Measurements from ENCODE around the gene FNDC10.

The FNDC10 gene

DNA sequence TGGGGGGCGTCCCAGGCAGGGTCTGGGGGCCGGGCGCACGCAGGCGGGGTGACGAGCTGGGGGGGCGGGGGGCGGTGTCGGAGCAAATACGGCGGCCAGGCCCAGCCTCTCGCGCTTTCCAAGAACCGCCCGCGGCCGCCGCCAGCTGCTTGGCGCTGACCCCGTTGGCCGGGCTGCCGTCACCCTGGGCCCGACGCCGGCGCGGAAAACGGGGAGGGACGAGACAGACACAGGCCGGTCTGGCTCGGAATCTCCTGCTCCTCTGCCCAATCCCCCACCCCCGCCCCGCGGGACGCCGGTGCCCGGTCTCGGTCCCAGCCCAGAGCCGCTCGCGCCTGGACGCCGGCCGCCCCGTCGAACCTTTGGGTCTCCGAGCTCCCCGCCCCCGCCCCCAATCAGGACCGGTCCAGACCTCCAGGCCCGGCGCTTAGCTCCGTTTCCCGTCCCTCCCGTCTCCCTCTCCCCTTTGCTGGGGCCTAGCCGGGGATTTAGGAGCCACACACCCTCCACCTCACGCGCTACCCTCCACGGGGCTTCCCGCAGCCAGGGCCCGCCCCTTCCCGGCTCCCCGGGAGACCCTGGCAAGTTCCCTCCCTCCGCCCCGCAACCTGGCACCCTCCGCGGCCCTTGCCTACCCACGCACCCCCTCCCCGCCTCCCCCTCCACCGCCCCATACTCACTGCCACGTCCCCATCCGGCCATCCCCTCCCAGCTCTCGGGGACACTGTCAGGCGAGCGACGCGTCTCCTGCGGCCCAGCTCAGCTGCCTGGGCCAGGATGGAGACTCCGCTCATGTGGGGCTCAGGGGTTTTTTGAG, 31.2 kb upstream of the FNDC10 start:
- FAIRE-seq (no peak), DNase-seq (ENCODE audit: insufficient read length) (peak; percentile 46)
- TF ChIP-seq TAF1 (IDR thresholded peaks at IDR 0.05; ENCODE audit: borderline replicate concordance, low read depth, low read length) (no peak), POLR2A (IDR thresholded peaks at IDR 0.05; ENCODE audit: low read depth, low read length) (no peak), POLR2AphosphoS5 (IDR thresholded peaks at IDR 0.05; ENCODE audit: low read depth, low read length) (no peak)

DNA sequence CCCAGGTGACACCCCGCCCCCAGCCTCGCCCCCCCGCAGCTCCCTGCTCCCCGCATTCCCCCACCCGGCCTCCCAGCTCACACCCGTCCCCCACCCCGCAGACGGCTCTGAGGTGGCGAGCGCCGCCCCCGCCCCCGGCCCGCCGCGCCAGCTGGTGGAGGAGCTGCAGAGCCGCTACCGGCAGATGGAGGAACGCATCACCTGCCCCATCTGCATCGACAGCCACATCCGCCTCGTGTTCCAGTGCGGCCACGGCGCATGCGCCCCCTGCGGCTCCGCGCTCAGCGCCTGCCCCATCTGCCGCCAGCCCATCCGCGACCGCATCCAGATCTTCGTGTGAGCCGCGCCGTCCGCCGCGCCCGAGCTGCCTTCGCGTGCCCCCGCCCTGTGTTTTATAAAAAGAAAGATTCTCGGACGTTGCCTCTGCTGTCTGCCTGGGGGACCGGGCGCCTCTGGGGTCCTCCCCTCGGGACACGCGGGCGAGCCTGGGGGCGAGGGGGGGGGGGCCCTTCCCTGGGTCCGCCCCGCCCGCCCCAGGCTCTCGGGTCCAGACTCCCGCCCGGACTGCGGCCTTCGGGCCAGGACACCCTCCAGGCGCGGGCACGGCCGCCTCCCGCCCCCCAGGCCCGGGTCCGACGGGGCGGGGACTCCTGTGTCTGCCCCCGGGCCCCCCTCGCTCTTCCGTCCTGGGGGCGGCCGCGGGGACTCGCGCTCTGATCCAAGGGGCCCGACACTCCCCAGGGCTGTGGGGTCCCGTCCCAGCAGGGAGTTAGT, 30.4 kb upstream of the FNDC10 start:
- FAIRE-seq (peak; percentile 96), DNase-seq (ENCODE audit: insufficient read length) (peak; percentile 100)
- TF ChIP-seq POLR2A (IDR thresholded peaks at IDR 0.05; ENCODE audit: low read depth, low read length) (no peak; the same call in 1 of the 2 replicates), TAF1 (IDR thresholded peaks at IDR 0.05; ENCODE audit: borderline replicate concordance, low read depth, low read length) (no peak), POLR2AphosphoS5 (IDR thresholded peaks at IDR 0.05; ENCODE audit: low read depth, low read length) (peak; percentile 33; the same call in 1 of the 2 replicates)

DNA sequence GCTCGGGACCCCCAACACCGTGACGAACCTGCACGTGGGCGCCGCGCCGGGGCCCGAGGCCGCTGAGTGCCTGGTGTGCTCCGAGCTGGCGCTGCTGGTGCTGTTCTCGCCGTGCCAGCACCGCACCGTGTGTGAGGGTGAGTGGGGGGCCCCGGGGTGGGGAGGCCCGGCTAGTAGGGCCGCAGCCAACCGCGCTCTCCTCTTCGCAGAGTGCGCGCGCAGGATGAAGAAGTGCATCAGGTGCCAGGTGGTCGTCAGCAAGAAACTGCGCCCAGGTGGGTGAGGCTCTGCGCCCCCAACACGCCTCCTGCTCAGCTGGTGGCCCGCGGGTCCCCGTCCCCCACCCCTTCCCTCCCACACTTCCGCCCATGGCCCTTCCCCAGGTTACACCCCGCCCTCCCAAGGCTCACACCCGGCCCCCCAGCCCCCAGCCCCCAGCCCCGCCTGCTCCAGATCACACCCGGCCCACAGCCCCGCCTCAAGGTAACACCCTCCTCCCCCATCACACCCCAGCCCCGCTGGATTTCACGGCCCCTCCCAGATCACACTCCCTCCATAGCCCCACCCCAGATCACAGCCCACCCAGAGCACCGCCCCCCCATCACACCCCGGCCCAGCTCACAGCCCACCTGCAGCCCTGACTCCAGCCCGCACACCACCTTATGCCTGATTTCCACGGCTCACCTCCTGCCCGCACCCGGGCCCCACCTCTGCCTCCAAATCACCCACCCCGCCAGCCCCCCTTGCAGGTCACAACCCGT, 29.7 kb upstream of the FNDC10 start:
- FAIRE-seq (no peak), DNase-seq (ENCODE audit: insufficient read length) (peak; percentile 38)
- TF ChIP-seq POLR2A (IDR thresholded peaks at IDR 0.05; ENCODE audit: low read depth, low read length) = no peak
- no peak for TF ChIP-seq TAF1 (IDR thresholded peaks at IDR 0.05; ENCODE audit: borderline replicate concordance, low read depth, low read length)
- no peak for TF ChIP-seq POLR2AphosphoS5 (IDR thresholded peaks at IDR 0.05; ENCODE audit: low read depth, low read length)

DNA sequence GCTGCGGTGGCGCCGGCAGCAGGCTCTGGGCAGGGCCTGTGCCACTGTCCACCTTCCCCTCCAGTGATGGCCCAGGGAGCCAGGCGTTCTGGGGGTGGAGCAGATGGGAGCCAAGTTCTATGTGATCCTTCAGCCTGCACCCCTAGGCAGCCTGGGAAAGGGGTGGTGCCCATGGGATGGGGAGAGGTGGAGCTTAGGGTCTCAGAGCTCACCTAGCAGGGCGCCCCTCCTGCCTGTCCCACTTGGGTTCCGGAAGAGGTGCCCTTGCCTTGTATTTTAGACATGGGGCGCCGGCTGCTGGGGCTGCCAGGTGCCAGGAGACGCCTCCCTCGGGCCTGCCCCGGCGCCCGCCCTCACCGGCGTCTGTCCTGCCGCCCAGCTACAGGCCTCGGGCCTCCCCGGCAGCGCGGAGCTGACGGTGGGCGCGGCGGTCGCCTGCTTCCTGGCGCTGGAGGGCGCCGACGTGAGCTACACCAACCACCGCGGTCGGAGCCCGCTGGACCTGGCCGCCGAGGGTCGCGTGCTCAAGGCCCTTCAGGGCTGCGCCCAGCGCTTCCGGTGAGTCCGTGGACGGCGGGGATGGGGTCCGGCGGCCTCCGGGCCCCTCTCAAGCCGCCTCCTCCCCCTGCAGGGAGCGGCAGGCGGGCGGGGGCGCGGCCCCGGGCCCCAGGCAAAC, 29.0 kb upstream of the FNDC10 start:
- FAIRE-seq (peak; percentile 76), DNase-seq (ENCODE audit: insufficient read length) (no peak)

DNA sequence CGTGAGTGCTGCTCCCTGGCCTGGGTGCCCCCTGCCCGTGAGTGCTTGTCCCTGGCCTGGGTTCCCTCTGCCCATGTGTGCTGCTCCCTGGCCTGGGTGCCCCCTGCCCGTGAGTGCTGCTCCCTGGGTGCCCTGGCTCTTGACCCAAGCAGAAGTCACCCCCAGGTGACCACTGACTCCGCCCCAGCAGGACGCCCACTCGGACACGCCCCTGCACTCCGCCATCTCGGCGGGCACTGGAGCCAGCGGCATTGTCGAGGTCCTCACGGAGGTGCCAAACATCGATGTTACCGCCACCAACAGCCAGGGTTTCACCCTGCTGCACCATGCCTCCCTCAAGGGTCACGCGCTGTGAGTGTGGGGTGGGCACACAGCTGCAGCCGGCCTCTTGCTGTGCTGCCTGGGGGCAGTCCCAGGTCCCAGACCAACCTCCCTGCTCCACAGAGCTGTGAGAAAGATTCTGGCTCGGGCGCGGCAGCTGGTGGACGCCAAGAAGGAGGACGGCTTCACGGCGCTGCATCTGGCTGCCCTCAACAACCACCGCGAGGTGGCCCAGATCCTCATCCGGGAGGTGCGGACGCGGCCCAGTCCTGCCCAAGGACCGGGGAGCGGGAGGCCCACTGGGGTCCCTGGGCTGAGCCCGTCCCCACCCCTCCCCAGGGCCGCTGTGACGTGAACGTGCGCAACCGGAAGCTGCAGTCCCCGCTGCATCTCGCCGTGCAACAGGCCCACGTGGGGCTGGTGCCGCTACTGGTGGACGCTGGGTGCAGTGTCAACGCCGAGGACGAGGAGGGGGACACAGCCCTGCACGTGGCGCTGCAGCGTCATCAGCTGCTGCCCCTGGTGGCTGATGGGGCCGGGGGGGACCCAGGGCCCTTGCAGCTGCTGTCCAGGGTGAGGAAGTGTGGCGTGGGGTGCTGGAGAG, 28.2 kb upstream of the FNDC10 start:
- FAIRE-seq = no peak
- no peak for TF ChIP-seq POLR2A (IDR thresholded peaks at IDR 0.05; ENCODE audit: low read depth, low read length)
- no peak for TF ChIP-seq TAF1 (IDR thresholded peaks at IDR 0.05; ENCODE audit: borderline replicate concordance, low read depth, low read length)
- TF ChIP-seq POLR2AphosphoS5 (IDR thresholded peaks at IDR 0.05; ENCODE audit: low read depth, low read length) = no peak
- DNase-seq (ENCODE audit: insufficient read length) = no peak

More for the DNA sequence above, 29.0 kb upstream of the FNDC10 start:
- TF ChIP-seq TAF1 (IDR thresholded peaks at IDR 0.05; ENCODE audit: borderline replicate concordance, low read depth, low read length) = no peak
- TF ChIP-seq POLR2AphosphoS5 (IDR thresholded peaks at IDR 0.05; ENCODE audit: low read depth, low read length) = no peak
- no peak for TF ChIP-seq POLR2A (IDR thresholded peaks at IDR 0.05; ENCODE audit: low read depth, low read length)

DNA sequence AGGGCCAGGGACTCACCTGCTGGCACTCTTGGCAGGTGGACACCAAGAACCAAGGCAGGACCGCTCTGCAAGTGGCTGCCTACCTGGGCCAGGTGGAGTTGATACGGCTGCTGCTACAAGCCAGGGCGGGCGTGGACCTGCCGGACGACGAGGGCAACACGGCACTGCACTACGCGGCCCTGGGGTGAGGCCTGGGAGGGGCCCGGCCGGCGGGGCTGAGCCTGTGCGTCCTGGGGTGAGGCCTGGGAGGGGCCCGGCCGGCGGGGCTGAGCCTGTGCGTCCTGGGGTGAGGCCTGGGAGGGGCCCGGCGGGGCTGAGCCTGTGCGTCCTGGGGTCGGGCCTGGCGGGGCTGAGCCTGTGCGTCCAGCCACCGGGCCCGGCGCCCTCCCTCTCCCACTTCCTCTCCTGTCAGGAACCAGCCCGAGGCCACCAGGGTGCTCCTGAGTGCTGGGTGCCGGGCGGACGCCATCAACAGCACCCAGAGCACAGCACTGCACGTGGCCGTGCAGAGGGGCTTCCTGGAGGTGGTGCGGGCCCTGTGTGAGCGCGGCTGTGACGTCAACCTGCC, 27.4 kb upstream of the FNDC10 start:
- no peak for TF ChIP-seq POLR2AphosphoS5 (IDR thresholded peaks at IDR 0.05; ENCODE audit: low read depth, low read length)
- TF ChIP-seq TAF1 (IDR thresholded peaks at IDR 0.05; ENCODE audit: borderline replicate concordance, low read depth, low read length) = no peak
- no peak for TF ChIP-seq POLR2A (IDR thresholded peaks at IDR 0.05; ENCODE audit: low read depth, low read length)
- DNase-seq (ENCODE audit: insufficient read length) = no peak
- FAIRE-seq = no peak

DNA sequence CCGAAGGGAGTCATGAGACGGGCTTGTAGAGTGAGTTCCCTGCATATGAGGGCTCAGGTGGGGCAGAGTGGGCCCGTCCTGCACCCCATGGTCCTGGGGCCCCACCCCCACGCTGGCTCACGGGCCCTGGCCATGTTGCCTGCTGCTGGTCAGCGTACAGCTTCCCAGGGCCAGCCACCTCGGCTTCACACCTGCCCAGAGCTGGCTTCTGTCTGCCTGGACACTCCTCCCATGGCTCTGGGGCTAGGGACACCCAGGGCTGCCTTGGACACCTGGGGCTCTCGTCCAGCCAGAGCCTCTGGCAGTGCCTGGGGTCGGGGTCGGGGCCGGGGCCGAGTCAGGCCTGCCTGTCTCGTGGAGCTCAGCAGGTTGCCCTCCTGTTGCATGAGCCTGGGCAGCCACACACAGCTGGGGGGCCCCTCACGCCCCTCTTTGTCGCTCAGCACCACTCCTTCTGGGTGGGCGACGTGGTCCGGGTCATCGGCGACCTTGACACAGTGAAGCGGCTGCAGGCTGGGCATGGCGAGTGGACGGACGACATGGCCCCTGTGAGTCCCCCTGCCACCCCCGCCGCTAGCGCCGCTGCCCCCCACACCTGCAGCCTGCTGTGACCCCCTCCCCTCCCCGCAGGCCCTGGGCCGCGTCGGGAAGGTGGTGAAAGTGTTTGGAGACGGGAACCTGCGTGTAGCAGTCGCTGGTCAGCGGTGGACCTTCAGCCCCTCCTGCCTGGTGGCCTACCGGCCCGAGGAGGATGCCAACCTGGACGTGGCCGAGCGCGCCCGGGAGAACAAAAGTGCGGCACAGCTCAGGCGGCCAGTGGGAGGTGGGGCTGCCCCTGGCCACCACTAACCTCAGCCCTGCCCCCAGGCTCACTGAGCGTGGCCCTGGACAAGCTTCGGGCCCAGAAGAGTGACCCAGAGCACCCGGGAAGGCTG, 26.5 kb upstream of the FNDC10 start:
- DNase-seq (ENCODE audit: insufficient read length) (no peak), FAIRE-seq (no peak)
- no peak for TF ChIP-seq POLR2AphosphoS5 (IDR thresholded peaks at IDR 0.05; ENCODE audit: low read depth, low read length)
- no peak for TF ChIP-seq TAF1 (IDR thresholded peaks at IDR 0.05; ENCODE audit: borderline replicate concordance, low read depth, low read length)
- TF ChIP-seq POLR2A (IDR thresholded peaks at IDR 0.05; ENCODE audit: low read depth, low read length) = no peak

DNA sequence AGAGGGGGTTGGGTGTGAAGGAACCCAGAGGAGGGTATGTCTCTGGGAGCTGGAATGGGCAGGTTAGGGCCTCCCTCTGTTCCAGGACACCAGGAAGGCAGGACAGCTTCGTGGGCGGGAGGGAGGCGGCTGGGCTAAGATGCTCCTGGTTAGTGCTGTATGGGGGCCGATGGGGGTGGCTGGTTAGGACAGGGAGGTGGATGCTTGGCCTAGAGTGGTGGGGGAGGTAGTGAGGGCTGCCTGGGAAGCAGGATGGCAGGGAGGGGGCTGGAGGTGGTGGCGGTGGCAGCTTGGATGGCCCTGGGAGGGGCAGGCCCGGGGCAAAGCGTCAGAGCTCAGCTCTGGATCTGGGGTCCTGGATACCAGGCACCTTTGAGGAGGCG, 25.9 kb upstream of the FNDC10 start:
- TF ChIP-seq POLR2AphosphoS5 (IDR thresholded peaks at IDR 0.05; ENCODE audit: low read depth, low read length) = no peak
- TF ChIP-seq POLR2A (IDR thresholded peaks at IDR 0.05; ENCODE audit: low read depth, low read length) = no peak
- TF ChIP-seq TAF1 (IDR thresholded peaks at IDR 0.05; ENCODE audit: borderline replicate concordance, low read depth, low read length) = no peak
- FAIRE-seq (no peak), DNase-seq (ENCODE audit: insufficient read length) (no peak)

DNA sequence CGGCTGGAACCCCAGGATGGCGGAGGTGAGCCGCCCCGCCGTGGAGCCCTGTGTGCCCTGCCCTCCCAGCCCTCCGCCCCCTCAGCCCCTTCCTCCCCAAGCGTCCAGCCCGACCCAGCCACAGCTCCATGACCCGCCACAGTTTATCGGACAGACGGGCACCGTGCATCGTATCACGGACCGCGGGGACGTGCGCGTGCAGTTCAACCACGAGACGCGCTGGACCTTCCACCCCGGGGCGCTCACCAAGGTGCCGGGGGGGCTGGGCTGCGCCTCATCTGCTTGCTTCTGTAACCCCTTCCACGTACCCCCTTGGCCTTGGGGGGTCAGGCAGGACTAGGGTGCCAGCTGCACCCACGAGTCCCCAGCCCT, 25.5 kb upstream of the FNDC10 start:
- FAIRE-seq (no peak), DNase-seq (ENCODE audit: insufficient read length) (no peak)
- TF ChIP-seq POLR2A (IDR thresholded peaks at IDR 0.05; ENCODE audit: low read depth, low read length) (no peak), POLR2AphosphoS5 (IDR thresholded peaks at IDR 0.05; ENCODE audit: low read depth, low read length) (no peak), TAF1 (IDR thresholded peaks at IDR 0.05; ENCODE audit: borderline replicate concordance, low read depth, low read length) (no peak)
